Measurements from ENCODE around the gene MLC1.
A peak's percentile ranks its signal among the peaks of the same experiment; 100 is the strongest.

The MLC1 gene

DNA sequence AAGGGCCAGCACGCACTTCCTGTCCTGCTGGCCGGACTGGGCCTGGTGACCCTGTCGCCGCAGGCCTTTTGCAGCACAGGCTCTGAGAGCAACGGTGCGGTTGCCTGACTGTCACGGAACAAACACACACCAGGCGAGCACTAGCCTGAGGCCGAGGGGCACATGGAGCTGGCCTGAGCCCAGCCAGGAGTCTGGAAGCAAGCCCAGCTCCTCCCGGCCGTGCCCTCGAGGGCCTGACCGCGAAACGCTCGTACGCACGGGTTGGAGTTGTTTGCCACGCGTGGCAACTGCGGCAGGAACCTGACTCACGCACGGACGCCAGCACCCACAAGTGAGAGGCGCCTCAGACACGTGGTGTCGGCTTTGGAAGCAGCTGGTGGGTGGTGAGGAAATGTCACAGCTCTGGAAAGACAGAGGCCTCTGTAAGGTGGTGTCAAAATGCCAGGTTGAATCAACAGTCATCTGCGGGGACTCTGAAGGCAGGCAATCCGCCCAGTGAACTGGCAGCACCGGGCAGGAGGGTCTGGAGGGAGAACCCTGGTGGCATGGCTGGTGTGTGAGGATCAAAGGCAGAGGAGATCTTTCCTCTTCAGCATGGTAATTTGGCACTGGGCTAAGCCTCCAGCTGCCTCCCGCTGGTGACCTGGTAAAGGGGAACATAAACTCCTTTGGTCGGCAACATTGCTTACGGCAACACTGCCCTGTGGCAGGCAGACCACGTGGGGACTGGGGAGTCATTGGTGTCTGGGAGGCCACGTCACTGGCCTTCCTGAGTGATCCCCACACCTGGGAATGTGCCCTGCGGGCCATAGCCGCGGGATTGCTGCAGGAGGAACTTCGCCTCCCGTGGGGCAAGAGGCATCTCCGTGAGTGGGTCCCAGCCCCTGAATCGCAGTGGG is 57.3 kb downstream of the MLC1 start:
- H3K4me2 ChIP-seq (ENCODE audit: low read length) = no peak overlapping the region
- no peak overlapping the region for H3K4me3 ChIP-seq (ENCODE audit: low read length)
- peaks cover 7% of the 10 kb centered on the region for H3K4me1 ChIP-seq (ENCODE audit: control insufficient read depth, insufficient read depth, low read length)
- no peaks in the 10 kb centered on the region for H3K36me3 ChIP-seq (ENCODE audit: insufficient read depth, low read length)
- peaks cover 22% of the 10 kb centered on the region for H3K27me3 ChIP-seq (ENCODE audit: control insufficient read depth, insufficient read depth, low read length)
- no peak overlapping the region for H3K9ac ChIP-seq (ENCODE audit: low read depth, low read length)
- no peaks in the 10 kb centered on the region for H3K9me3 ChIP-seq (replicated peaks; ENCODE audit: low read length)

DNA sequence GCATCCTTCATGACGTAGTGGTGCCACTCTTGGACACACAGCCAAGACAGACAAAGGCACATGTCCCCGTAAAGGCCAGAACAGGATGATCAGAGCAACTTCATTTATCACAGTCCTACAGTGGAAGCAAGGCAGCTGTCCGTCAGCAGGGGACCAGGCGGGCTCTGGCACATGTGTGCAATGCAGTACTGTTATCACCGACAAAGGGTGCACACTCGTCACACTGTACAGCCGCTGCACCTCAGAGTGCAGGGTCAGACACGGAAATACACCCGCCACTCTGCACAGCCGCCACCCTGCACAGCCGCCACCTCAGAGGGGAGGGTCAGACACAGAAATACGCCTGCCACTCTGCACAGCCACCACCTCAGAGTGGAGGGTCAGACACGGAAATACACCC is 59.2 kb downstream of the MLC1 start:
- H3K9me3 ChIP-seq (replicated peaks; ENCODE audit: low read length) = no peaks in the 10 kb centered on the region
- peaks cover 7% of the 10 kb centered on the region for H3K4me1 ChIP-seq (ENCODE audit: control insufficient read depth, insufficient read depth, low read length)
- peaks cover 6% of the 10 kb centered on the region for H3K27me3 ChIP-seq (ENCODE audit: control insufficient read depth, insufficient read depth, low read length)
- H3K4me3 ChIP-seq (ENCODE audit: low read length) = no peak overlapping the region
- H3K36me3 ChIP-seq (ENCODE audit: insufficient read depth, low read length) = no peaks in the 10 kb centered on the region
- H3K9ac ChIP-seq (ENCODE audit: low read depth, low read length) = no peak overlapping the region
- no peak overlapping the region for H3K4me2 ChIP-seq (ENCODE audit: low read length)

DNA sequence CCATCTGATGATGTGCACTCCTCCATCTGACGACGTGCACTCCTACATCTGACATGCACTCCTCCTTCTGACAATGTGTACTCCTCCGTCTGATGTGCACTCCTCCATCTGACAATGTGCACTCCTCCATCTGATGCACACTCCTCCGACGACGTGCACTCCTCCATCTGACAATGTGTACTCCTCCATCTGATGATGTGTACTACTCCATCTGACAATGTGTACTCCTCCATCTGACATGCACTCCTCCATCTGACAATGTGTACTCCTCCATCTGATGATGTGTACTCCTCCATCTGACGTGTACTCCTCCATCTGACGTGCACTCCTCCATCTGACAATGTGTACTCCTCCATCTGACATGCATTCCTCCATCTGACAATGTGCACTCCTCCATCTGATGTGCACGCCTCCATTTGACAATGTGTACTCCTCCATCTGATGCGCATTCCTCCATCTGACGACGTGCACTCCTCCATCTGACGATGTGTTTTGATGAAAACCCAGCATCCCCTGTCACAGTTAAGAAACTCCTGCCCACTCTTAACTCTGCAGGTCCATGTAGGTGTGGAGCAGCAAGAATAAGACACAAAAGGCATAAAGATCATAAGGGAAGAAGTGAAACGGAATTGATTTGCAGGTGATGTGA is 62.9 kb downstream of the MLC1 start:
- Histone ChIP-seq H3K9me3 (replicated peaks; ENCODE audit: low read length) (no peaks in the 10 kb centered on the region), H3K36me3 (ENCODE audit: insufficient read depth, low read length) (no peaks in the 10 kb centered on the region), H3K4me1 (ENCODE audit: control insufficient read depth, insufficient read depth, low read length) (peaks cover under 1% of the 10 kb centered on the region), H3K9ac (ENCODE audit: low read depth, low read length) (no peak overlapping the region), H3K4me3 (ENCODE audit: low read length) (no peak overlapping the region), H3K27me3 (ENCODE audit: control insufficient read depth, insufficient read depth, low read length) (peaks cover 31% of the 10 kb centered on the region), H3K4me2 (ENCODE audit: low read length) (no peak overlapping the region)

DNA sequence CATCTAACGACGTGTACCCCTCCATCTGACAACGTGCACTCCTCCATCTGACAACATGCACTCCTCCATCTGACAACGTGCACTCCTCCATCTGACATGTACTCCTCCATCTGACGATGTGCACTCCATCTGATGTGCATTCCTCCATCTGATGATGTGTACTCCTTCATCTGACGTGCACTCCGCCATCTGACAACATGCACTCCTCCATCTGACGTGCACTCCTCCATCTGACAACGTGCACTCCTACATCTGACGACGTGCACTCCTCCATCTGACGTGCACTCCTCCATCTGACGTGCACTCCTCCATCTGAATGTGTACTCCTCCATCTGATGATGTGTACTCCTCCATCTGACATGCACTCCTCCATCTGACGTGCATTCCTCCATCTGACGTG is 64.6 kb downstream of the MLC1 start:
- Histone ChIP-seq H3K36me3 (ENCODE audit: insufficient read depth, low read length) (no peaks in the 10 kb centered on the region), H3K27me3 (ENCODE audit: control insufficient read depth, insufficient read depth, low read length) (peaks cover 40% of the 10 kb centered on the region), H3K4me1 (ENCODE audit: control insufficient read depth, insufficient read depth, low read length) (peaks cover 12% of the 10 kb centered on the region), H3K4me2 (ENCODE audit: low read length) (no peak overlapping the region), H3K9me3 (replicated peaks; ENCODE audit: low read length) (no peaks in the 10 kb centered on the region), H3K4me3 (ENCODE audit: low read length) (no peak overlapping the region), H3K9ac (ENCODE audit: low read depth, low read length) (no peak overlapping the region)

DNA sequence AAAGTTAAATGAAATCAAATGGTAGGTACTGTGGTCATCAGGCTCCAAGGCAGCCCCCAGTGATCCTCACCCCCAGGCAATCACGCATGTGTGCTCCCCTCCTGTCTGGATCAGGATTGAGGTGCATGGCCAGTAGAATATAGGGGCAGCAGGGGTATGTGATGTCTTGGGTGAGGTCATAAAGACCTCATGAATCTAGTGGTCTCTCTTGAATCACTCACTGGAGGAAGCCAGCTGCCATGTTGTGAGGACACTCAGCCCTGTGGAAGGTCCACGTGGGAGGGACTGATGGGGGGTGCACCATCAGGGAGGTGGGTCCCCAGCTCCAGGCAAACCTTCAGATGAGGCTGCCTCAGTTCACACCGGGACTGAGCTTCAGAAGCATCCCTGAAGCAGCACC is 65.9 kb downstream of the MLC1 start:
- H3K4me2 ChIP-seq (ENCODE audit: low read length) = no peak overlapping the region

DNA sequence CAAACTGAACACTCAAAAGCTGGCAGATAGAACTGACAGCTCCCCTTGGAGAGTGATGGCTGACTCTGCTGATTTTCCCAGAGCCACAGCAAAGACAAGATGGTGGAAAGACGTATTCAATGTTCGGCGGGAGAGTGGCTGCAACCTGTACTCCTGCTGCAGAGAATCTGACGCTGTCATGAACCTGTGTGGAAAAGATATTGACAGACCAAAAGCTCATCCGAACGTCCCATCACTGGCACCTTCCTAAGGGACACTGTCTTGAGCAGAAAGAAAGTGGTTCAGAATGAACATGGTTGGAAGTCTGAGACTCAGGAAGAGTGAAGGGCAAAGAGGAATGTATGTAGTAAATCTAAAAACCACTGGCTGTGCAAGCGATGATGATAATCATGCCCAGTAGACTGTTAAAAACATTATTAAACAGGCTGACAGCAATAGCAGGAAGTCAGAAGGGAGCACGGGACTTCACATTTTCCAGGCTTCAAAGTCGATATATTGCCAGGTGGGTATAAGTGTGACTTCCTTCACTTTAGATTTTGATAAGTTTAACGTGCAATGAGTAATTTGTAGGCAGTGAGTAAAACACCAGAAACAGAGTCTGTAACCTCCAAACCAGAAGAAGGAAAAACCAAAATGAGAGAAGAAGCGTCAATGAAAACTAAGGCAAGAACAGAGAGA is 66.5 kb downstream of the MLC1 start:
- no peak overlapping the region for H3K9ac ChIP-seq (ENCODE audit: low read depth, low read length)
- no peaks in the 10 kb centered on the region for H3K36me3 ChIP-seq (ENCODE audit: insufficient read depth, low read length)
- no peak overlapping the region for H3K4me3 ChIP-seq (ENCODE audit: low read length)
- H3K4me1 ChIP-seq (ENCODE audit: control insufficient read depth, insufficient read depth, low read length) = peaks cover 17% of the 10 kb centered on the region
- peaks cover 52% of the 10 kb centered on the region for H3K27me3 ChIP-seq (ENCODE audit: control insufficient read depth, insufficient read depth, low read length)
- H3K4me2 ChIP-seq (ENCODE audit: low read length) = no peak overlapping the region
- H3K9me3 ChIP-seq (replicated peaks; ENCODE audit: low read length) = no peaks in the 10 kb centered on the region

More for the DNA sequence above, 65.9 kb downstream of the MLC1 start:
- H3K9ac ChIP-seq (ENCODE audit: low read depth, low read length) = no peak overlapping the region
- no peaks in the 10 kb centered on the region for H3K36me3 ChIP-seq (ENCODE audit: insufficient read depth, low read length)
- H3K4me1 ChIP-seq (ENCODE audit: control insufficient read depth, insufficient read depth, low read length) = peaks cover 17% of the 10 kb centered on the region
- peaks cover 46% of the 10 kb centered on the region for H3K27me3 ChIP-seq (ENCODE audit: control insufficient read depth, insufficient read depth, low read length)
- no peak overlapping the region for H3K4me3 ChIP-seq (ENCODE audit: low read length)
- H3K9me3 ChIP-seq (replicated peaks; ENCODE audit: low read length) = no peaks in the 10 kb centered on the region

DNA sequence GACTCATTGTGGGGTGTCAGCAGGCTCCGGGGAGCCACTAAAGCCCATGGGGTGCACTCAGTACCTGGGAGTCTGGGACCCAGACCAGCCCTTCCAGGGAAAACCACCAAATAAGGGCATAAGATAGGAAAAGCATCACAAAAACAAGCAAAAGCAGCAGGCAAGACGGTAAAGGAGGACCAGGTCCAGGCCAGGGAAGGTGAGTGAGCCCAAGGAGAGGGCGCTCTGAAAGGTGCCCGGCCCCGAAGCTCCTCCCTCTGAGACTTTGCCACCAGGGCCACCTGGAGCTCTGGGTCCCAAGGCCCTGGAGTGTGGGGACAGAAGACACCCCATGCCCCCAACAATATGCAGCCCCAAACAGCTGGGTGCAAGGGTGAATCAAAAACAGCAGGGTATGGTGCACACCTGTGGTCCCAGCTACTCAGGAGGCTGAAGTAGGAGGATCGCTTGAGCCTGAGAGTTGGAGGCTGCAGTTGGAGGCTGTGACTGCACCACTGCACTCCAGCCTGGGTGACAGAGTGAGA is 67.5 kb downstream of the MLC1 start:
- no peaks in the 10 kb centered on the region for H3K36me3 ChIP-seq (ENCODE audit: insufficient read depth, low read length)
- H3K4me2 ChIP-seq (ENCODE audit: low read length) = no peak overlapping the region
- H3K27me3 ChIP-seq (ENCODE audit: control insufficient read depth, insufficient read depth, low read length) = peaks cover 62% of the 10 kb centered on the region
- H3K4me1 ChIP-seq (ENCODE audit: control insufficient read depth, insufficient read depth, low read length) = peaks cover 17% of the 10 kb centered on the region
- no peak overlapping the region for H3K4me3 ChIP-seq (ENCODE audit: low read length)
- no peak overlapping the region for H3K9ac ChIP-seq (ENCODE audit: low read depth, low read length)
- H3K9me3 ChIP-seq (replicated peaks; ENCODE audit: low read length) = no peaks in the 10 kb centered on the region

DNA sequence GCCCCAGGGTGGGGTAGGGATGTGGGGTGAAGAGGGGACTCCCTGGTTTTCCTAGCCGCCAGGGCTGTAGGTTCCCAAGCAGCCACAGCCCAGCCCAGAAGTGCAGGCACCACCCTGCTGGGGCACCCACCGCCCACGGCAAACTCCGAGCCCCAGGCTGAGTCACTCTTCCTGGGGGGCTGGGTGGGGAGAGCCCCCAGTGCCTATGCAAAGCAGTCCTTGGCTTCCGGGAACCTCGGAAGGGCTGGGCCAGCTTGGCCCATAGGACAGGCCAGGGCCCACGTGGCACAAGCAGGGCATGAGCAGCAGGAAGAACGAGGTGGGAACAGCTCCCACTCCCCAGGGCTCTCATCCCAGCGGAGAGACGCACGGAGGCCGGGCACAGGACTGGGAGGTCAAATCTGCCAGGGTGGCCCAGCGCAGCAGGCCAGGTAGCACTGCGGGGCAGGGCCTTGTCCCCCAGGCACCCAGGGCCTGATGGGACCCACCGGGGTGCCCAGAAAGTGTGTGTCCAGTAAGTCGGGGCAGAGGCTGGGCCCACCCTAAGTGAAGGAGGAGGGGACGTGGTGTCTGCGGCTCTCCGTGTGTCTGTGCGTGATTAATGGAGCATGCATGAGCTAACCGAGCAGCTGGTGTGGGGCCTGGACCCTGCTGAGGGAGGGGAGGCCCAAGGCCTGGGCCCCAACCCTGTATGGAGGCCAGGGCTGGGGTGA is 68.1 kb downstream of the MLC1 start:
- Histone ChIP-seq H3K27me3 (ENCODE audit: control insufficient read depth, insufficient read depth, low read length) (peaks cover 68% of the 10 kb centered on the region), H3K4me1 (ENCODE audit: control insufficient read depth, insufficient read depth, low read length) (peaks cover 17% of the 10 kb centered on the region), H3K4me2 (ENCODE audit: low read length) (peak overlapping the region; percentile 47)

DNA sequence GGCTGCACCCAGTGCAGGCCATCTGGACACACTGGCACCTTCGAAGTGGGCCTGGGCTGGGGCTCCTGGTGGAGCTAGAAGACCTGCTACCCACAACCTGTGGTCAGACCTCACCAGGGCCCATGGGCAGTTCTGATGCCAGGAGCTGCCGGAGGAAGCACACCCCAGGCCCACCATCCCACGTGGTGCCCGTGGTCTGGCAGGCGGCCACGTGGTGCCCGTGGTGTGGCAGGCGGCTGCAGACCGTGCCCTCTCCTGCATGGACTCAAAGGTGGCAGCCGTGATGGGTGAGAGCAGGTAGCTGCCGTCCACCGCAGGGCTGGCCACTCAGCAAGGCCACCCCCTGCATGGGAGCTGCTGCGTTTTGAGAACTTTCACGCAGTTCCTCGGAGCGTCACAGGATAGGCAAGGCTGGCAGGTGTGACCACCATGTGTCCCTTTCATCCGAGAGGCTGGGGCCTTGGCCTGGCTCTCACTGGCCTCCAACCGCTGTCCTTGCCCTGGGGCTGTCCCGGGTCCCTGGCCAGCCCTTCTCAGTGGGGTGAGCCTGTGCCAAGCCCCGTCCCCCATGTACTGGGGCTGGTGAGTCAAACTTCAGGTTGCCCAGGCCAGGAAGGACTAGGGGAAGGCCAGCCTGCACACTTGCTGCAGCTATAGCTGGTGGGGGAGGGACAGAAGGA is 68.8 kb downstream of the MLC1 start:
- Histone ChIP-seq H3K4me3 (ENCODE audit: low read length) (no peak overlapping the region), H3K36me3 (ENCODE audit: insufficient read depth, low read length) (no peaks in the 10 kb centered on the region), H3K27me3 (ENCODE audit: control insufficient read depth, insufficient read depth, low read length) (peaks cover 75% of the 10 kb centered on the region), H3K4me2 (ENCODE audit: low read length) (peak overlapping the region; percentile 47), H3K9me3 (replicated peaks; ENCODE audit: low read length) (no peaks in the 10 kb centered on the region), H3K4me1 (ENCODE audit: control insufficient read depth, insufficient read depth, low read length) (peaks cover 17% of the 10 kb centered on the region), H3K9ac (ENCODE audit: low read depth, low read length) (no peak overlapping the region)

More for the DNA sequence above, 68.1 kb downstream of the MLC1 start:
- Histone ChIP-seq H3K9me3 (replicated peaks; ENCODE audit: low read length) (no peaks in the 10 kb centered on the region), H3K36me3 (ENCODE audit: insufficient read depth, low read length) (no peaks in the 10 kb centered on the region), H3K4me3 (ENCODE audit: low read length) (no peak overlapping the region), H3K9ac (ENCODE audit: low read depth, low read length) (no peak overlapping the region)

DNA sequence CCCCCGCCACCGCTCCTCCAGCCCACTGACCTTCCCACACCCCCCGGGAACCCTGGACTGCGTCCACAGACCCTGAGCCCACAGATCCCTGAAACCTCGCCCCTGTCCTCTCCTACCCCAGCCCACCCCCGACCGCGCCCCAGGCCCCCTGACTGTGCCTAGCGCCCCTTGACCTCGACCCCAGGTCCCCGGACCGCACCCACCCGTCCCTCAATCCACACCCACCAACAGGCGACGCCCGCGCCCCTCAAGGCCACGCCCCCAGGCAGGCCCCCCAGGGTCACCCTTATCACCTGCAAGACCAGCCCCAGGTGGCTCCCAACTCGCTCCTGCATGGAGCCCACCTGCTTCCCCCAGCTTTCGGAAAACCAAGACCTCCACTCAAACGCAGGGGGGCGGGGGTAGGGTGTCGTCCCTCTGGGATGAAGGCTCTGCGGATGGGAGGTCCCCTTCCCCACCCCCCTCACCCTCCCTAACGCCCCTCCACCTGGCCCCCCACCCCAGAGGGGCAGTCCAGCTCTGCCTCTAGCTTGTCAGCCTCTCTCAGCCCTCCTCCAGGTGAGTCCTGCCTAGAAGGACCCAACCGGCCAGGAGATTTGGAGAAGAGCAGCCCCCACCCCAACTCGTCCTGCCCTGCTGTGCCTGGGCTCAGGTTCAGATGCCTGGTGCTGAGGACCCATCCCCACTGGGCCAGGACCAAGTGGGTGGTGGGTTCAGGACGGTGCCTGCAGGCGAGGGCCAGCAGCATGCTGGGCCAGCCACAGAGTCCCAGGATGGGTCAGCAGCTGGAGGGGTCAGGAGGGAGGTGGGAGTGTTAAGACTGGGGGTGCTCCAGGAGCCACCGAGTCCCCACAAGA is 69.5 kb downstream of the MLC1 start:
- H3K27me3 ChIP-seq (ENCODE audit: control insufficient read depth, insufficient read depth, low read length) = peaks cover 80% of the 10 kb centered on the region
- H3K4me3 ChIP-seq (ENCODE audit: low read length) = no peak overlapping the region
- peaks cover 17% of the 10 kb centered on the region for H3K4me1 ChIP-seq (ENCODE audit: control insufficient read depth, insufficient read depth, low read length)

More for the DNA sequence above, 69.5 kb downstream of the MLC1 start:
- Histone ChIP-seq H3K36me3 (ENCODE audit: insufficient read depth, low read length) (no peaks in the 10 kb centered on the region), H3K4me2 (ENCODE audit: low read length) (no peak overlapping the region), H3K9ac (ENCODE audit: low read depth, low read length) (no peak overlapping the region), H3K9me3 (replicated peaks; ENCODE audit: low read length) (no peaks in the 10 kb centered on the region)
